Trophoblast cell (in vitro differentiated cells and primary cell): ENCODE measurements around the gene MEGF8.

Experiments used
- DNase-seq, 2 donors: peaks; one replicate each; pipeline ENCODE4 v3.0.0-alpha.2; 2016
- H2AFZ ChIP-seq: 2 replicates; pipeline ENCODE4 v1.6.1; 2013; ENCODE audit warnings: low read length, moderate library complexity, mild to moderate bottlenecking; ENCODE audit not compliant: insufficient read depth, poor library complexity
- H2AK5ac ChIP-seq: 2 replicates; pipeline ENCODE4 v1.6.1; 2013; ENCODE audit warnings: mild to moderate bottlenecking, low read length
- H2BK120ac ChIP-seq: 2 replicates; pipeline ENCODE4 v1.6.1; 2013; ENCODE audit warnings: low read length, mild to moderate bottlenecking, moderate library complexity; ENCODE audit not compliant: insufficient read depth, poor library complexity
- H2BK12ac ChIP-seq: 2 replicates; pipeline ENCODE4 v1.6.1; 2013; ENCODE audit warnings: mild to moderate bottlenecking, low read length, moderate library complexity
- H2BK5ac ChIP-seq: 2 replicates; pipeline ENCODE4 v1.6.1; 2013; ENCODE audit warnings: low read length, low read depth, moderate library complexity, mild to moderate bottlenecking; ENCODE audit not compliant: poor library complexity
- H3K14ac ChIP-seq: 2 replicates; pipeline ENCODE4 v1.6.1; 2013; ENCODE audit warnings: mild to moderate bottlenecking, low read length
- H3K18ac ChIP-seq: 2 replicates; pipeline ENCODE4 v1.6.1; 2013; ENCODE audit warnings: mild to moderate bottlenecking, low read length
- H3K23ac ChIP-seq: 2 replicates; pipeline ENCODE4 v1.6.1; 2013; ENCODE audit warnings: low read length
- H3K27ac ChIP-seq: 2 replicates; pipeline ENCODE4 v1.5.1; 2013; ENCODE audit warnings: low read depth, mild to moderate bottlenecking, inconsistent platforms, low read length, moderate library complexity
- H3K27me3 ChIP-seq: 2 replicates; pipeline ENCODE4 v1.6.1; 2013; ENCODE audit warnings: inconsistent platforms, mild to moderate bottlenecking, low read length, moderate library complexity; ENCODE audit not compliant: insufficient read depth
- H3K36me3 ChIP-seq, 2 experiments: 1 replicate in 1 of 2; 2 replicates in 1 of 2; pipeline ENCODE4 v1.6.1; 2013; ENCODE audit warnings: low read length in 2 of 2, mild to moderate bottlenecking in 2 of 2, moderate library complexity in 1 of 2; ENCODE audit not compliant: insufficient read depth in 2 of 2, control insufficient read depth in 1 of 2
- H3K4ac ChIP-seq: 2 replicates; pipeline ENCODE4 v1.6.1; 2013; ENCODE audit warnings: low read depth, mild to moderate bottlenecking, low read length, moderate library complexity
- H3K4me1 ChIP-seq, 2 experiments: 1 replicate in 1 of 2; 2 replicates in 1 of 2; pipeline ENCODE4 v1.6.1; 2013; ENCODE audit warnings: low read length in 2 of 2, mild to moderate bottlenecking in 2 of 2, moderate library complexity in 1 of 2; ENCODE audit not compliant: insufficient read depth in 2 of 2, control insufficient read depth in 1 of 2
- H3K4me2 ChIP-seq: 2 replicates; pipeline ENCODE4 v1.6.1; 2013; ENCODE audit warnings: inconsistent platforms, mild to moderate bottlenecking, low read length, moderate library complexity
- H3K4me3 ChIP-seq: 2 replicates; pipeline ENCODE4 v1.5.1; 2013; ENCODE audit warnings: mild to moderate bottlenecking, low read depth, low read length, inconsistent platforms
- H3K79me1 ChIP-seq: one replicate; pipeline ENCODE4 v1.6.1; 2013; ENCODE audit warnings: low read length
- H3K79me2 ChIP-seq: 2 replicates; pipeline ENCODE4 v1.6.1; 2013; ENCODE audit warnings: low read length, mild to moderate bottlenecking; ENCODE audit not compliant: control insufficient read depth, insufficient read depth, poor library complexity
- H3K9ac ChIP-seq: 2 replicates; pipeline ENCODE4 v1.6.1; 2013; ENCODE audit warnings: mild to moderate bottlenecking, low read length
- H3K9me3 ChIP-seq: 2 replicates; pipeline ENCODE4 v1.6.1; 2013; ENCODE audit warnings: low read depth, mild to moderate bottlenecking, control low read depth, inconsistent platforms, low read length; ENCODE audit not compliant: insufficient read depth
- H4K12ac ChIP-seq: 2 replicates; pipeline ENCODE4 v1.6.1; 2013; ENCODE audit warnings: low read depth, mild to moderate bottlenecking, low read length, moderate library complexity
- H4K8ac ChIP-seq: 2 replicates; pipeline ENCODE4 v1.6.1; 2013; ENCODE audit warnings: low read depth, mild to moderate bottlenecking, low read length, moderate library complexity
- H4K91ac ChIP-seq: one replicate; pipeline ENCODE4 v1.6.1; 2013; ENCODE audit warnings: low read depth, mild to moderate bottlenecking, low read length, moderate library complexity
- WGBS: extraction: QIAGEN DNeasy Blood & Tissue Kit; methylation state at CpG from one replicate; pipeline ENCODE4 v1.1.7; 2013; ENCODE audit warnings: missing lambda C conversion rate; ENCODE audit not compliant: insufficient read length, insufficient coverage; ENCODE audit errors: extremely low coverage; 5-methylcytosine and 5-hydroxymethylcytosine counted together

The MEGF8 gene

GRCh38 chr19:42421591-42422031, 96.2 kb downstream of the MEGF8 start:
- Histone ChIP-seq H4K12ac (no peak overlapping the region), H3K79me1 (peaks cover 2% of the 10 kb centered on the region), H3K27ac (no peak overlapping the region), H2BK120ac (no peak overlapping the region), H3K4ac (no peak overlapping the region), H3K4me3 (no peak overlapping the region), H3K79me2 (no peaks in the 10 kb centered on the region), H3K36me3 (no peaks in the 10 kb centered on the region), H3K18ac (no peak overlapping the region), H2BK12ac (no peak overlapping the region), H3K23ac (no peak overlapping the region), H3K9ac (no peak overlapping the region), H3K4me1 (peaks cover 6 to 13% of the 10 kb centered on the region in 2 experiments), H2AFZ (no peak overlapping the region), H3K14ac (no peak overlapping the region), H4K8ac (no peak overlapping the region), H3K9me3 (peaks cover 9% of the 10 kb centered on the region), H3K4me2 (no peak overlapping the region), H2AK5ac (no peak overlapping the region), H3K27me3 (peaks cover 8% of the 10 kb centered on the region), H4K91ac (no peak overlapping the region), H2BK5ac (no peak overlapping the region)
- no CpG with 5 or more reads among the region's 9 CpGs for WGBS
- no peak for DNase-seq

GRCh38 chr19:42422092-42422900, 96.9 kb downstream of the MEGF8 start:
- H2AK5ac ChIP-seq: no peak overlapping the region
- H2BK12ac ChIP-seq: no peak overlapping the region
- no CpG with 5 or more reads among the region's 17 CpGs for WGBS
- no peak overlapping the region for H4K91ac ChIP-seq
- no peaks in the 10 kb centered on the region for H3K79me2 ChIP-seq
- H3K18ac ChIP-seq: no peak overlapping the region
- H3K36me3 ChIP-seq: no peaks in the 10 kb centered on the region
- no peak overlapping the region for H4K8ac ChIP-seq
- no peak overlapping the region for H2AFZ ChIP-seq
- no peak overlapping the region for H4K12ac ChIP-seq
- no peak overlapping the region for H3K4ac ChIP-seq
- no peak overlapping the region for H2BK120ac ChIP-seq
- H3K79me1 ChIP-seq: peaks cover 2% of the 10 kb centered on the region
- H3K4me1 ChIP-seq: peaks cover 6 to 13% of the 10 kb centered on the region in 2 experiments
- no peak overlapping the region for H3K9ac ChIP-seq
- peak overlapping the region; percentile 35 for H3K23ac ChIP-seq
- no peak overlapping the region for H3K27ac ChIP-seq
- H3K14ac ChIP-seq: no peak overlapping the region
- no peak overlapping the region for H2BK5ac ChIP-seq
- H3K4me2 ChIP-seq: peak overlapping the region; percentile 83
- peaks cover 9% of the 10 kb centered on the region for H3K9me3 ChIP-seq
- H3K4me3 ChIP-seq: no peak overlapping the region
- DNase-seq: no peak
- H3K27me3 ChIP-seq: peaks cover 8% of the 10 kb centered on the region

- Histone ChIP-seq H2BK12ac (no peak overlapping the region), H3K79me1 (peaks cover 2% of the 10 kb centered on the region), H4K12ac (no peak overlapping the region), H2AFZ (no peak overlapping the region), H3K9me3 (peaks cover 9% of the 10 kb centered on the region), H4K91ac (no peak overlapping the region), H3K79me2 (no peaks in the 10 kb centered on the region), H3K27me3 (peaks cover 8% of the 10 kb centered on the region), H4K8ac (peak overlapping the region; percentile 2), H2BK120ac (no peak overlapping the region), H2AK5ac (no peak overlapping the region), H3K27ac (no peak overlapping the region), H3K4me1 (peaks cover 6 to 13% of the 10 kb centered on the region in 2 experiments), H3K4ac (no peak overlapping the region), H2BK5ac (no peak overlapping the region), H3K36me3 (no peaks in the 10 kb centered on the region), H3K4me2 (peak overlapping the region; percentile 83), H3K9ac (no peak overlapping the region), H3K18ac (no peak overlapping the region), H3K14ac (peak overlapping the region; percentile 0), H3K4me3 (peak overlapping the region; percentile 67), H3K23ac (no peak overlapping the region)
- WGBS: no CpG with 5 or more reads among the region's 38 CpGs
- no peak for DNase-seq
Measured at GRCh38 chr19:42422901-42423461, 97.5 kb downstream of the MEGF8 start.

- H4K91ac ChIP-seq: no peak overlapping the region
Measured at GRCh38 chr19:42423462-42424344, 98.3 kb downstream of the MEGF8 start.

More at GRCh38 chr19:42423462-42424344, 98.3 kb downstream of the MEGF8 start:
- Histone ChIP-seq H2BK12ac (no peak overlapping the region), H3K4me1 (peaks cover 6 to 13% of the 10 kb centered on the region in 2 experiments), H3K79me1 (peaks cover 2% of the 10 kb centered on the region), H2AFZ (peak overlapping the region; percentile 37), H4K12ac (no peak overlapping the region), H3K36me3 (no peaks in the 10 kb centered on the region), H4K8ac (peak overlapping the region; percentile 2), H3K18ac (no peak overlapping the region), H3K27me3 (peaks cover 8% of the 10 kb centered on the region), H3K4me3 (peak overlapping the region; percentile 67), H3K9me3 (peaks cover 8% of the 10 kb centered on the region), H3K79me2 (no peaks in the 10 kb centered on the region), H3K4ac (no peak overlapping the region), H3K9ac (no peak overlapping the region), H2BK120ac (no peak overlapping the region), H3K14ac (no peak overlapping the region), H3K23ac (no peak overlapping the region), H2BK5ac (no peak overlapping the region), H3K27ac (no peak overlapping the region), H2AK5ac (no peak overlapping the region), H3K4me2 (peak overlapping the region; percentile 83)
- peak in 1 of 2 donors; percentile 24 for DNase-seq
- WGBS: no CpG with 5 or more reads among the region's 65 CpGs
